GM12878 (cell line): Measurements from ENCODE around the gene POLK. TPM values are rescaled to one million over a fixed set of nuclear protein-coding genes. Genes with fewer than 3 reads are reported as not detected.

Experiments
- ATAC-seq: fragments of 200-7000 bp; cut with Tn5 transposase; 3 replicates; pipeline ENCODE4 v1.9.1; 2020; ENCODE audit warnings: mild to moderate bottlenecking, moderate library complexity
- BruUV-seq: library from RNA; stranded (reverse); fragments of 400-500 nt; replicated peaks from 2 replicates; lab custom pipeline; 2021; lab: Mats Ljungman, UMichigan
- CTCF ChIA-PET: fragments of 300-600 bp; sonication (Branson Sonifier 250); formaldehyde crosslinking; extraction: SDS; loops from one replicate; lab custom pipeline; 2021; ENCODE audit warnings: inconsistent platforms; lab: Yijun Ruan, JAX
- POLR2A ChIA-PET: fragments of 350-600 bp; formaldehyde crosslinking; extraction: SDS; loops from one replicate; lab custom pipeline; 2021; ENCODE audit warnings: inconsistent platforms; lab: Charles Lee
- RAD21 ChIA-PET: fragments of 300-600 bp; sonication (Branson Sonifier 250); formaldehyde crosslinking; loops from one replicate; lab custom pipeline; 2023; ENCODE audit warnings: antibody characterized with exemption; ENCODE audit not compliant: unreplicated experiment; lab: Charles Lee
- SMC1A ChIA-PET: fragments of 300-600 bp; sonication (Branson Sonifier 250); formaldehyde crosslinking; loops from one replicate; lab custom pipeline; 2023; ENCODE audit not compliant: unreplicated experiment, uncharacterized antibody; lab: Charles Lee
- DNase-seq: peaks from one replicate; pipeline ENCODE4 v3.0.0-alpha.2; 2011; ENCODE audit warnings: low read depth, low spot score
- FAIRE-seq: peaks from 3 replicates; lab custom pipeline; 2011; peaks lifted over from hg19 to GRCh38; lab: Jason Lieb, UNC
- H2AFZ ChIP-seq: 2 replicates; pipeline ENCODE4 v1.6.0; 2011; ENCODE audit warnings: low read depth, low read length, control low read depth; ENCODE audit not compliant: control insufficient read depth
- H3K27ac ChIP-seq: 2 replicates; pipeline ENCODE4 v1.5.1; 2011; ENCODE audit warnings: control low read depth; ENCODE audit not compliant: control insufficient read depth, insufficient read depth
- H3K27me3 ChIP-seq, 2 experiments: replicated peaks in 1 of 2; 2 replicates each; pipeline versions ENCODE4 v1.6.0 to v1.6.1; 2011; ENCODE audit warnings: low read length in 1 of 2; ENCODE audit not compliant: control insufficient read depth in 2 of 2, insufficient read depth in 2 of 2
- H3K36me3 ChIP-seq, 2 experiments: 2 replicates each; pipeline ENCODE4 v1.5.1; 2011; ENCODE audit warnings: low read length in 1 of 2; ENCODE audit not compliant: control insufficient read depth in 2 of 2, insufficient read depth in 2 of 2
- H3K4me1 ChIP-seq: 2 replicates; pipeline ENCODE4 v1.6.1; 2011; ENCODE audit warnings: mild to moderate bottlenecking, low read length, moderate library complexity, mixed read lengths; ENCODE audit not compliant: control insufficient read depth, insufficient read depth
- H3K4me2 ChIP-seq: 2 replicates; pipeline ENCODE4 v1.6.0; 2011; ENCODE audit warnings: control low read depth; ENCODE audit not compliant: control insufficient read depth, insufficient read depth
- H3K4me3 ChIP-seq: fragments of 200-600 bp; sonication (generic); 2 replicates; pipeline ENCODE4 v1.5.1; 2016
- H3K79me2 ChIP-seq: 2 replicates; pipeline ENCODE4 v1.6.0; 2011; ENCODE audit warnings: low read length; ENCODE audit not compliant: control insufficient read depth, insufficient read depth
- H3K9ac ChIP-seq: 2 replicates; pipeline ENCODE4 v1.8.0; 2011; ENCODE audit warnings: low read length, control low read depth, mixed read lengths; ENCODE audit not compliant: control insufficient read depth, insufficient read depth
- H3K9me3 ChIP-seq: replicated peaks from 3 replicates; pipeline ENCODE4 v1.5.1; 2011; ENCODE audit warnings: mild to moderate bottlenecking, low read length; ENCODE audit not compliant: control insufficient read depth, insufficient read depth
- H4K20me1 ChIP-seq: 2 replicates; pipeline ENCODE4 v1.6.0; 2011; ENCODE audit not compliant: control insufficient read depth, insufficient read depth
- BMI1 ChIP-seq: fragments of 450-650 bp; IDR thresholded peaks from 2 replicates; pipeline ENCODE4 v1.6.1; 2016; ENCODE audit warnings: mild to moderate bottlenecking, moderate library complexity, borderline replicate concordance
- CBX5 ChIP-seq: sonication (generic); IDR thresholded peaks from 2 replicates; pipeline ENCODE4 v1.6.1; 2016; ENCODE audit warnings: low read depth, moderate library complexity, mild to moderate bottlenecking, inconsistent platforms
- ESRRA ChIP-seq: IDR thresholded peaks from 2 replicates; pipeline ENCODE4 v1.6.1; 2012; ENCODE audit warnings: mild to moderate bottlenecking, low read length, improper control_type of control experiment
- IKZF1 ChIP-seq: fragments of 450-650 bp; conservative IDR thresholded peaks from 2 replicates; pipeline ENCODE4 v1.6.1; 2017; ENCODE audit warnings: antibody characterized with exemption, mild to moderate bottlenecking
- IRF3 ChIP-seq: fragments of 450-650 bp; IDR thresholded peaks from 2 replicates; pipeline ENCODE4 v1.6.1; 2014; ENCODE audit warnings: mild to moderate bottlenecking
- MAX ChIP-seq: IDR thresholded peaks from 2 replicates; pipeline ENCODE4 v1.6.1; 2012; ENCODE audit warnings: low read depth, low read length, improper control_type of control experiment
- PAX5 ChIP-seq: IDR thresholded peaks from 2 replicates; pipeline ENCODE4 v1.6.1; 2011; ENCODE audit warnings: low read depth, low read length, borderline replicate concordance
- PAX8 ChIP-seq: fragments of 450-650 bp; IDR thresholded peaks from 2 replicates; pipeline ENCODE4 v1.6.1; 2017; ENCODE audit warnings: mild to moderate bottlenecking, moderate library complexity
- SPI1 ChIP-seq: IDR thresholded peaks from 2 replicates; pipeline ENCODE4 v1.6.1; 2011; ENCODE audit warnings: low read depth, mild to moderate bottlenecking, low read length, moderate library complexity, borderline replicate concordance; ENCODE audit not compliant: insufficient read depth
- SUZ12 ChIP-seq: fragments of 200-600 bp; sonication (generic); IDR thresholded peaks from one replicate; pipeline ENCODE4 v1.6.1; 2018; ENCODE audit warnings: antibody characterized with exemption, mild to moderate bottlenecking; ENCODE audit not compliant: unreplicated experiment
- TBL1XR1 ChIP-seq: IDR thresholded peaks from 2 replicates; pipeline ENCODE4 v1.6.1; 2012; ENCODE audit warnings: low read depth, low read length, improper control_type of control experiment
- YBX1 ChIP-seq: fragments of 450-650 bp; IDR thresholded peaks from 2 replicates; pipeline ENCODE4 v1.6.1; 2016; ENCODE audit warnings: antibody characterized with exemption
- ZNF217 ChIP-seq: fragments of 450-650 bp; IDR thresholded peaks from 2 replicates; pipeline ENCODE4 v1.6.1; 2017; ENCODE audit warnings: antibody characterized with exemption, mild to moderate bottlenecking
- WGBS: methylation state at CpG from one replicate; pipeline ENCODE4 v1.1.6; 2016; ENCODE audit warnings: low lambda C conversion rate; ENCODE audit not compliant: insufficient replicate concordance, insufficient coverage; ENCODE audit errors: missing lambda C conversion rate; 5-methylcytosine and 5-hydroxymethylcytosine counted together
- in situ Hi-C: fragments of 300-500 bp; cut with MboI; formaldehyde crosslinking; loops from 9 replicates; pipeline ENCODE4 v1.14.3; 2018; ENCODE audit warnings: mixed read lengths
- intact Hi-C: fragments of 100-400 bp; cut with micrococcal nuclease; formaldehyde crosslinking; loops from one replicate; pipeline ENCODE4 v1.14.2; 2022; ENCODE audit not compliant: unreplicated experiment
- polyA plus RNA-seq, 11 experiments: library from polyadenylated mRNA; depleted of rRNA in 4 of 11; unstranded in 6 of 11; stranded (reverse) in 5 of 11; fragments of >200 nt; fragmentation: Nextera tagmentation in 4 of 11; fragmentation: Illumina TruSeq in 1 of 11; extraction: Ambion mirVana in 4 of 11; extraction: Trizol in 1 of 11; gene quantifications; 1 replicate in 1 of 11; 2 replicates in 10 of 11; pipeline versions ENCODE4 v1.2.1 to v1.2.3, GENCODE V29; 2011 to 2016; ENCODE audit warnings: inconsistent platforms in 2 of 11, missing spikeins in 2 of 11, low read depth in 1 of 11
- total RNA-seq, 4 experiments: library from RNA; depleted of rRNA in 3 of 4; stranded (reverse); fragments of >200 nt in 3 of 4; fragmentation: Illumina TruSeq in 1 of 4; extraction: Trizol in 1 of 4; gene quantifications; 2 replicates each; pipeline versions ENCODE4 v1.2.1 to v1.2.3, GENCODE V29; 2013 to 2021

POLK gene
- total and polyA plus RNA-seq, 10 of the 15 experiments (the other 5 are each of a cell fraction or from before 2014, with no cell fraction given): 10.4 to 47.6 (median 29.0) TPM

- H4K20me1 ChIP-seq: no peaks in the 10 kb centered on the region
- no peak overlapping the region for H3K27ac ChIP-seq
- no peak overlapping the region for H3K4me3 ChIP-seq
- ChIA-PET POLR2A (interaction anchor here (0.6 to 0.7 kb wide), 2 partner anchors 16 to 1887 kb away, joined by 3 read pairs; no protein-coding TSS in a partner anchor), RAD21 (no interaction called here), CTCF (interaction anchor here (1.0 kb wide), 1 partner anchor 108 kb away, joined by 3 read pairs; no protein-coding TSS in a partner anchor), SMC1A (interaction anchor here (0.6 to 1.6 kb wide), 4 partner anchors 13 to 1084 kb away, joined by 3 to 5 read pairs (median 3); no protein-coding TSS in a partner anchor)
- no TSS peak for BruUV-seq
- TF ChIP-seq ESRRA (no peak), ZNF217 (no peak), IRF3 (no peak), PAX8 (no peak)
- no peak overlapping the region for H2AFZ ChIP-seq
- no peaks in the 10 kb centered on the region for H3K4me1 ChIP-seq
- H3K27me3 ChIP-seq: no peaks in the 10 kb centered on the region
- peaks cover 0 to 6% of the 10 kb centered on the region in 2 experiments; a peak in 1 of 4 replicates for H3K36me3 ChIP-seq
- intact Hi-C loops (no loop called here), in situ Hi-C loops (no loop called here)
- FAIRE-seq: no peak
- H3K9me3 ChIP-seq: no peaks in the 10 kb centered on the region
- ATAC-seq: no peak
- H3K79me2 ChIP-seq: no peaks in the 10 kb centered on the region
- no peak for DNase-seq
- no peak overlapping the region for H3K4me2 ChIP-seq
- H3K9ac ChIP-seq: no peak overlapping the region
Measured at GRCh38 chr5:75603371-75603770, 91.7 kb downstream of the POLK start.

- in situ Hi-C loops: no loop called here
- ChIA-PET CTCF (interaction anchor here (1.0 to 1.2 kb wide), 2 partner anchors 107 to 367 kb away, joined by 3 read pairs; partner anchors contain the start of gene ANKRD31), RAD21 (no interaction called here), SMC1A (interaction anchor here (0.6 to 1.6 kb wide), 3 partner anchors 65 to 1083 kb away, joined by 3 to 5 read pairs (median 3); no protein-coding TSS in a partner anchor), POLR2A (interaction anchor here (0.6 to 0.7 kb wide), 2 partner anchors 16 to 1887 kb away, joined by 3 read pairs; no protein-coding TSS in a partner anchor)
- H3K27me3 ChIP-seq: no peaks in the 10 kb centered on the region
- no peaks in the 10 kb centered on the region for H4K20me1 ChIP-seq
- DNase-seq (no peak), FAIRE-seq (no peak), ATAC-seq (no peak)
- no peak overlapping the region for H3K9ac ChIP-seq
- H3K4me1 ChIP-seq: no peaks in the 10 kb centered on the region
- intact Hi-C loops: no loop called here
- no peak for TF ChIP-seq CBX5
- no peak for TF ChIP-seq MAX
- no peak for TF ChIP-seq YBX1
- no peak for TF ChIP-seq BMI1
- TF ChIP-seq SUZ12: no peak
- no peak for TF ChIP-seq IKZF1
- no peak for TF ChIP-seq TBL1XR1
- TF ChIP-seq PAX5: no peak
- no peak for TF ChIP-seq SPI1
- H3K9me3 ChIP-seq: no peaks in the 10 kb centered on the region
- peaks cover 0 to 6% of the 10 kb centered on the region in 2 experiments; a peak in 1 of 4 replicates for H3K36me3 ChIP-seq
- no peaks in the 10 kb centered on the region for H3K79me2 ChIP-seq
- 100% methylated on average over 2 of the region's 2 CpGs for WGBS
- H2AFZ ChIP-seq: no peak overlapping the region
- H3K27ac ChIP-seq: no peak overlapping the region
- no peak overlapping the region for H3K4me2 ChIP-seq
- H3K4me3 ChIP-seq: no peak overlapping the region
- no TSS peak for BruUV-seq
Measured at GRCh38 chr5:75603821-75604220, 92.1 kb downstream of the POLK start.
